GM23338 (cell line): ENCODE measurements around the gene SLC24A5. TPM values are rescaled to one million over a fixed set of nuclear protein-coding genes. Genes with fewer than 3 reads are reported as not detected.

Experiments used
- polyA plus RNA-seq: library from polyadenylated mRNA; unstranded; fragments of >200 nt; fragmentation: Nextera tagmentation; extraction: Ambion mirVana; gene quantifications from 2 replicates; pipeline ENCODE4 v1.2.1, GENCODE V29; 2016
- total RNA-seq: library from RNA; depleted of rRNA; stranded (reverse); fragments of >200 nt; shearing (Covaris generic); gene quantifications from 2 replicates; pipeline ENCODE4 v1.2.3, GENCODE V29; 2014; rRNA removed

Gene SLC24A5
- total and polyA plus RNA-seq, 2 experiments from 2014 or later: 0.39 TPM; not detected in 1

Other genes starting within 250 kb of the SLC24A5 start
- 60.7 and 79.7 TPM in 2 replicates for gene MYEF2, start 57.3 kb downstream of the SLC24A5 start, total RNA-seq
- 55.5 and 62.0 TPM in 2 replicates for gene MYEF2, start 57.3 kb downstream of the SLC24A5 start, polyA plus RNA-seq
- not detected in 2 replicates for gene CTXN2, start 70.7 kb downstream of the SLC24A5 start, total RNA-seq
- 0.10 TPM in 1 of 2 replicates, not detected in the other for gene CTXN2, start 70.7 kb downstream of the SLC24A5 start, polyA plus RNA-seq
- 0.19 and 0.59 TPM in 2 replicates for gene SLC12A1, start 85.3 kb downstream of the SLC24A5 start, total RNA-seq
- 0.52 and 0.57 TPM in 2 replicates for gene SLC12A1, start 85.3 kb downstream of the SLC24A5 start, polyA plus RNA-seq
- gene DUT, start 210.4 kb downstream of the SLC24A5 start, total RNA-seq: 82.5 and 98.2 TPM in 2 replicates
- 420 and 428 TPM in 2 replicates for gene DUT, start 210.4 kb downstream of the SLC24A5 start, polyA plus RNA-seq